ENCODE results near the gene TRAPPC3. TPM values are rescaled to one million over a fixed set of nuclear protein-coding genes. Genes with fewer than 3 reads are reported as not detected.

TRAPPC3 gene
- total RNA-seq, 1 donor from 2014 or later, result 63.6 TPM

GRCh38 chr1:36107394-36107793, 41.9 kb downstream of the TRAPPC3 start:
- intact Hi-C loops (cut with micrococcal nuclease), result no loop called here

GRCh38 chr1:36106269-36106668, 43.0 kb downstream of the TRAPPC3 start:
- intact Hi-C loops (cut with micrococcal nuclease), result no loop called here

- intact Hi-C loops (cut with micrococcal nuclease), result no loop called here
These were observed 47.7 kb downstream of the TRAPPC3 start for GRCh38 chr1:36101546-36101945.

- intact Hi-C loops (cut with micrococcal nuclease), result no loop called here
These were observed 48.9 kb downstream of the TRAPPC3 start for GRCh38 chr1:36100376-36100775.

DNA sequence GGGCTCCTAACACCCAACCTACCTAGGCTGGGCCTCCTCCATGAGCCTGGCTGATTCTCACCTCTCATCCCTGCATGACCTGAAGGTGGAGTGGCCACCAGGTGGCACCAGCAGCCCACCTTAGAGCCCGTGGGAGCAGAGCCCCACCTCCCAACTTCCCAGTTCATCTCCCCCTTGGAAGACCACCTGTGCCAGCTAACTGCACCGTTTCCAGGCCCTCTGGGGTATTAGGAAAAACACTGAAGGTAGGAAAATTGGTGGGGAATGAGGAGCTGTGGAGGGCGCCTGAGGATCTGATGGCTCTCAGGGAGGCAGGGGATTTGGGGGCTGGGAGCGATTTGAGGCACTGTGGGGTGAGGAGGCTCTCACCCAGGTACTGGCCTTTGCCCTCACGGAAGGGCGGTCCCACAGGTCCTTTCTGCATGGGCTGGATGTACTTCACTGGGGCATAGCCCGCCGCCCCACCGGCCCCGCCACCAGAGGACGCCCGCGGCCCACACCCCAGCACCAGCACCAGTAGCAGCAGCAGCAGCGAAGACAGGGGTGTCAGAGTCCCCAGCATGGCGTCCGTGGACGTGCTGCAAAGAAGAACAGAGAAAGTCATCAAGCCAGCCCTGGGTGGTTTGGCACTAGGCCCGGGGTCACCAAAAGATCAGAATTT, 49.5 kb downstream of the TRAPPC3 start:
- intact Hi-C loops (cut with micrococcal nuclease), result loop anchor here (1.0 kb wide), 4 partner anchors 34 to 320 kb away; no protein-coding TSS in a partner anchor

DNA sequence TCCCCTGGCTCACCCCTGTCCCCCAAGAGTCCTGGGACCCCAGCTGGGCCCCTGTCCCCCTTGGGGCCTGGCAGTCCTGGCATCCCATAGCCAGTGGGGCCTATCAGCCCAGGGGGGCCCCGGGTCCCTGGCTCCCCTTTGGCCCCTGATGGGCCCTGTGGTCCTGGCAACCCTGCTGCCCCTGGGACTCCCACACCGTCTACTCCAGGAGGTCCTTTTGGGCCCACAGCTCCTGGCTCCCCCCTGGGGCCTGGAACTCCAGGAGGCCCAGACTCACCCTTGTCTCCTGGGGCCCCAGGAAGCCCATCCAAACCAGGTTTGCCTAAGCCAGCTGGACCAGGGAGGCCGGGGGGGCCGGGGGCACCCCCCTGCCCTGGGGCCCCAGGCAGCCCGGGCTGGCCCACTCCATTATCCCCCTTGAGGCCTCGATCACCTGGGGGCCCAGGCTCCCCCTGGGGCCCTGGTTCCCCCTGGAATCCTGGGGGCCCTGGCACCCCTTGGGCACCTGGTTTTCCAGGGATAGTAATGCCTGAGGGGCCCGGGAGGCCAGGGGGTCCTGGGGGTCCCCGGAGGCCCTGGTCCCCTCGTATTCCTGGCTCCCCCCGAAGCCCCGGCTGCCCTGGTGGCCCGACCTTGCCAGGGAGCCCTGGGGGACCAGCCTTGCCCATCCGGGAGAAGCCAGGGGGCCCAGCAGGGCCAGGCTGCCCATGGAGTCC, 50.5 kb downstream of the TRAPPC3 start:
- intact Hi-C loops (cut with micrococcal nuclease), result loop anchor here (1.0 kb wide), 4 partner anchors 35 to 321 kb away; no protein-coding TSS in a partner anchor

GRCh38 chr1:36097693-36098585, 51.3 kb downstream of the TRAPPC3 start:
- intact Hi-C loops (cut with micrococcal nuclease), result no loop called here

DNA sequence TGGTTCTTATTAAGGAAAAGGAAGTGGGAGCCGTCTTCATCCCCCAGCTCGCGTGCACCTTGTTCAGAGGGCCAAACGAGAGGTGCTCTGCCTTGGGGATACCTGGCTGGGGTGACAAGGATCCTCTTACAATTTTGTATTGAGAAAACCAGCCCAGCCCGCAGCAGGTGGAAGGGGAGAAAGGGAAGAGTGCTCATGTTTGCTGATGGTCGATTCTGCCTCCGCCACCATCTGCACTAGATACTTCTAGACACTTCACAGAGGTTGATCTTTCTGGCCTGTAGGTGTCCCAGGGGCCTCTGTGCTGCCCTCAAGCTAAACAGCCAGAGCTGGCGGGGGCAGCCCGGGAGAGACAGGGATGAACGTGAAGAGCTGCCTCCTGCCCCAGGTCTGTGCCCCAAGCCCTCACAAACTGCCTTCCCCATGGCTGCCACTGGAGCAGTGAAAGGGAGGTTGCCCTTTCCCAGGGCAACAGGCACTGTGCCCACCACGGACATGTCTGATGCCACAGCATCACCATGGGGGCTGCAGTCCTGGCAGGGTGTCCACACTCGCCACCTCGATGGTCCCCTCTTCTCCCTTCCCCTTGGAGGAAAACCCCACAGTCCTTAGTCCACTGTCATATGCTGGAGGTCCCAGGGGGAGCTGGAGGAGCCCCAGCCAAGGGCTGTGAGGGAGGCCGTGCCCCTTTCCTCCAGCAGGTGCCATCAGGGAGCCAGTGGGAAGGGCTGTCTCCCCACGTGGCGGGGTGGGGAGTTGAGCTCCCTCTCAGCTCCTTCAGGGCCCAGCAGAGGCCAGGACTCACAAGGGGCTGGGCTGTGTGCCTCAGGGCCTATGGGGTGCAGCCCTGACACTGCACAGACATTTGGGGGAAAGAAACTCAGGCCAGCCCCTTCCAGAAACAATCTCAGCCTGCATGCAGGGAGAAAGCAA, 52.5 kb downstream of the TRAPPC3 start:
- intact Hi-C loops (cut with micrococcal nuclease), result no loop called here

DNA sequence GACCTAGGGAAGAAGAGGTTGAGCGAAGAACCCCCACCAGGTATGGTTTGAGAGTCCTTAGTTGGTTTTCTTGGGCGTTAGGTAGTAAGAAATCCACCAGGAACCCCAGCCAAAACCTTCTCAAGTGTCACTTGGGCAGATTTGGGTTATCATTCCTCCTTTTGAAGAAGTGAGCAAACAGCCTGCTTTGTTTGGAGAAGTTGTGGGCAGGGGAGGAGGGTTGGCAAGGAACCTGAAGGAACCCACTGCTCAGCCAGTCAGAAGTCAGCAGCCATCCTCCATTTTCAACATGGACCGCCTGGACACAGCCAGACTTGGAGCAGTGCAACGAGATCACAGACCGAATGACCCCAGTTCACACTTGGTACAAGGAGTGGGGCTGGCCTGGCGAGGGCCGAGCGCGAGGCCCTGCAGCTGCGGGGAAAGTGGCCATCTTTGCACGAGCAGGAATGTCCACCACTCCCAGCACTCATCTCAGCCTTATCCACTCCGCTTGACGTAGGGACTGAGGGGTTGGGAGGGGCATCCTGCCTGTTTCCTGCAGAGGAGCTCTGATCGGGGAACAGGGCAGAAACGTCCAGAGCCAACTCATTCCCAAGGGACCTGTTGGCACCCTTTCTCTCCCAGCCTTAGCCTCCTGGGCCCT, 53.4 kb downstream of the TRAPPC3 start:
- intact Hi-C loops (cut with micrococcal nuclease), result no loop called here

DNA sequence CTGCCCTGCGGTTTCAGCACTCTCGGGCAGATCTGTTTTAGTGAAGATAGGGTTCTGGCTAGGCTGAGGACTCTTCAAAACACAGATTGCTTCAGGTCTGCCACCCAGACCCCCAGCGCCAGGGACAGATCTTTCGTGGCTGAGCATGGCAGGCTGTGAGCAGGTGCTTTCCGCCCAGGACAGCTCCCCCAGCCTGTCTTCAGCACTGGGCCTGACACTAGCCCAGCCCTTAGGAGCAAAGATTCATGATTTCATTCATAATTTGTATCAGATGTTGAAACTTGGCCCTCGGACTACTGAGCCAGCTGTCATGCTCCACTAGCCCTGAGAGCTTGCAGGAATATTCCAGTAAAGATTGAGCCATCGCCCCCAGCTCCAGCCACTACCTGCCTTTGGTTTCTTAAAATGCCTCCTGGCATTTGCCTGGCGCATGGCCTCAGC, 54.6 kb downstream of the TRAPPC3 start:
- intact Hi-C loops (cut with micrococcal nuclease), result no loop called here

GRCh38 chr1:36093929-36094328, 55.4 kb downstream of the TRAPPC3 start:
- intact Hi-C loops (cut with micrococcal nuclease), result no loop called here

GRCh38 chr1:36093226-36093625, 56.1 kb downstream of the TRAPPC3 start:
- intact Hi-C loops (cut with micrococcal nuclease), result no loop called here

DNA sequence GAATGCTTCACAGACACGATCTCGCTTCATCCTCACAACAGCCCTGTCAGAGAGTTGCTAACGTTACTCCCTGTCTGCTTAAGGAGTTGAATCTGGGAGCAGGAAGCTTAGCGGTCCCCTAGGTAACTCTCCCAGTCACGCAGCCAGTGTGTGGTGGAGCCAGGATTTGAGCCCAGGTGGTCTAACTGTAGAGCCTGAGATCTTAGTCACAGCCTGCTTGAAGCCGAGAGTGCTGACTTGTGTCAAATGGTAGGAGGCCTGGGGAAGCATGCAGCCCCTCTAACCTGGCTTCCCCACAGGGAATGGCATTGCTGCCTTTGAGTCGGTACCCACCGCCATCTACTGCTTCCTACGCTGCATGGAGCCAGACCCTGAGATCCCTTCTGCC, 56.5 kb downstream of the TRAPPC3 start:
- intact Hi-C loops (cut with micrococcal nuclease), result no loop called here

DNA sequence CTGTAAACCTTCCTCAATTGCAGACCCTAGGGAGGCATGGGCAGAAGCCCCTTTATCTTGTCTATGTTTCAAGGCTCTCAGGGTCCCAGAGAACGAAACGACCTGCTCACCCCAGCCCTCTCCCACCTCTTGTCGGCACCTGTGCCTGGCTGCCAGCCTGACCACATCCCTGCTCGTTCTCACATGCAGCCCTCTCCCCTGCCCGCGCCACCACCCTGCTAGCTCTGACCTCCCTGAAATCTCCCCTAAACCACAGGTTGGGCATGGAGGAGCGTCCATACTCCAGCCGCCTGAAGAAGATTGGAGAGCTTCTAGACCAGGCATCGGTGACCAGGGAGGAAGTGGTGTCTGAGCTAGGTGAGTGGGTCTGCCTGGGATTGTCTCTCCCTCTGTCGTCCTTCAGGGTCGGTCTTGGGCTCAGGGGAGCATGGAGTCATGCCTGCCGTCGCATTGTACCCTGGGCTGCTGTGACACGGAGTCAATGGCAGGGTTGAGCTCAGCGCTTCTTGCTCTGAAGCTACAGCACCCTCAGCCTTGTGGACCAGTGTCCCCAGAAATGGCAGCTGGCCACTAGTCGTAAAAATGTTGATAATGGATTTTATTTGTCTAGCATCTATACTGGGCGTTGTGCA, 57.0 kb downstream of the TRAPPC3 start:
- intact Hi-C loops (cut with micrococcal nuclease), result no loop called here

DNA sequence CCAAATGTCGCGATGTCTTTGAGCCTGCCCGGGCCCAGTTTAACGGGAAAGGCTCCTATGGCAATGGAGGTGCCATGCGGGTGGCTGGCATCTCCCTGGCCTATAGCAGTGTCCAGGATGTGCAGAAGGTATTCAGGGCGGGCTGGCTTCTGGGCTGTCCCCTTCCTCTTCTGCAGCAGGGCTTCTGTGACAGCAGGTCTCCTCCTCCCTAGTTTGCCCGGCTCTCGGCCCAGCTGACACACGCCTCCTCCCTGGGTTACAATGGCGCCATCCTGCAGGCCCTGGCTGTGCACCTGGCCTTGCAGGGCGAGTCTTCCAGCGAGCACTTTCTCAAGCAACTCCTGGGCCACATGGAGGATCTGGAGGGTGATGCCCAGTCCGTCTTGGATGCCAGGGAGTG, 57.6 kb downstream of the TRAPPC3 start:
- intact Hi-C loops (cut with micrococcal nuclease), result no loop called here

DNA sequence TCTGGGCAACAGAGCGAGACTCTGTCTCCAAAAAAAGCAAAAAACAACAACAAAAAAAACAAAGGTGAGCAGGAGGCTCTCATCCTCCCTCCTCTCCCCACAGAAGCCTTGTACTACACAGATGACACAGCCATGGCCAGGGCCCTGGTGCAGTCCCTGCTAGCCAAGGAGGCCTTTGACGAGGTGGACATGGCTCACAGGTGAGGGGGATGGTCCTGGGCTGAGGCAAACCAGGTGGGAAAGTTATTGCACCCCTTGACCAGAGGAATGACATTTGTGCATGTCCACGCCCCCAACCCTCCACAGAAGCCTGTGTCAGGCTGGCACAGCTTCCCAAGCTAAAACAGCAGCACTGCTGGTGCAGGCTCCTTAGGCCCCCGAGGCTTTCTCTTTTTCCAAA, 58.1 kb downstream of the TRAPPC3 start:
- intact Hi-C loops (cut with micrococcal nuclease), result no loop called here

- intact Hi-C loops (cut with micrococcal nuclease), result loop anchor here (1.0 kb wide), 1 partner anchor 158 kb away; the partner anchor contains the start of gene AGO3
These were observed 59.7 kb downstream of the TRAPPC3 start for GRCh38 chr1:36089393-36090121.

- intact Hi-C loops (cut with micrococcal nuclease), result loop anchor here (1.0 kb wide), 5 partner anchors 61 to 309 kb away; partner anchors contain the start of genes AGO1, AGO3, LSM10 and THRAP3
These were observed 60.5 kb downstream of the TRAPPC3 start, which contains the start of gene ADPRS for GRCh38 chr1:36088577-36089392. ADPRS (plus strand) TSS chr1:36088892; CDS start chr1:36088905, 13 bp downstream.

Data from T-helper 2 cell treated with Interferon-gamma antibody and Interleukin-4, amounts not matched to agents 100 ng/mL and 5 ng/mL, for 36 hours (primary cell).